HL-60 (cell line): ENCODE results near the gene SFRP4.

Source experiments
- DNase-seq, 2 experiments: peaks; one replicate each; pipeline ENCODE4 v3.0.0-alpha.2; 2010 to 2020; ENCODE audit warnings: low read depth in 1 of 2, low spot score in 1 of 2
- H3K27ac ChIP-seq: fragments of 250-450 bp; sonication (Bioruptor Pico); replicated peaks from 2 replicates; pipeline ENCODE4 v1.5.1; 2020; ENCODE audit warnings: mild to moderate bottlenecking, moderate library complexity
- H3K27me3 ChIP-seq: fragments of 250-450 bp; sonication (Bioruptor Pico); 2 replicates; pipeline ENCODE4 v1.5.1; 2021; ENCODE audit warnings: mild to moderate bottlenecking, moderate library complexity; ENCODE audit not compliant: insufficient read depth, poor library complexity, severe bottlenecking
- H3K4me3 ChIP-seq: replicated peaks from 2 replicates; pipeline ENCODE4 v1.5.1; 2011; ENCODE audit warnings: mild to moderate bottlenecking, control low read depth, low read length; ENCODE audit not compliant: insufficient read depth
- CTCF ChIP-seq: IDR thresholded peaks from one replicate; pipeline ENCODE4 v1.5.1; 2011; ENCODE audit warnings: low read length, control low read depth, inconsistent platforms; ENCODE audit not compliant: insufficient read depth
- GABPA ChIP-seq: IDR thresholded peaks from 2 replicates; pipeline ENCODE4 v1.6.1; 2012; ENCODE audit warnings: low read depth
- POLR2AphosphoS5 ChIP-seq: IDR thresholded peaks from 2 replicates; pipeline ENCODE4 v1.6.1; 2012; ENCODE audit warnings: low read depth
- REST ChIP-seq: IDR thresholded peaks from 2 replicates; pipeline ENCODE4 v1.6.1; 2012; ENCODE audit warnings: low read depth; ENCODE audit not compliant: insufficient replicate concordance
- SPI1 ChIP-seq: IDR thresholded peaks from 2 replicates; pipeline ENCODE4 v1.6.1; 2012; ENCODE audit warnings: low read depth, mild to moderate bottlenecking, borderline replicate concordance

SFRP4 gene

GRCh38 chr7:37901890-37902524, 14.6 kb downstream of the SFRP4 start:
- DNase-seq, result no peak
- TF ChIP-seq REST, result no peak
- no peak for TF ChIP-seq POLR2AphosphoS5
- TF ChIP-seq SPI1, result no peak
- TF ChIP-seq GABPA, result no peak
- no peak for TF ChIP-seq CTCF
- H3K27ac ChIP-seq, result no peak overlapping the region
- no peaks in the 10 kb centered on the region for H3K27me3 ChIP-seq
- no peak overlapping the region for H3K4me3 ChIP-seq

GRCh38 chr7:37901236-37901827, 15.3 kb downstream of the SFRP4 start:
- TF ChIP-seq REST (no peak), GABPA (no peak), SPI1 (no peak), POLR2AphosphoS5 (no peak), CTCF (no peak)
- Histone ChIP-seq H3K27me3 (no peaks in the 10 kb centered on the region), H3K27ac (no peak overlapping the region), H3K4me3 (no peak overlapping the region)
- no peak for DNase-seq

- no peak for TF ChIP-seq CTCF
- no peak for TF ChIP-seq POLR2AphosphoS5
- TF ChIP-seq SPI1, result no peak
- TF ChIP-seq GABPA, result no peak
- no peak for TF ChIP-seq REST
- H3K4me3 ChIP-seq, result no peak overlapping the region
- DNase-seq, result no peak
Measured at GRCh38 chr7:37899712-37900247, 16.8 kb downstream of the SFRP4 start.

More at GRCh38 chr7:37899712-37900247, 16.8 kb downstream of the SFRP4 start:
- no peak overlapping the region for H3K27ac ChIP-seq
- no peaks in the 10 kb centered on the region for H3K27me3 ChIP-seq
